ENCODE measurements around the gene RHBDF1.

The RHBDF1 gene

DNA sequence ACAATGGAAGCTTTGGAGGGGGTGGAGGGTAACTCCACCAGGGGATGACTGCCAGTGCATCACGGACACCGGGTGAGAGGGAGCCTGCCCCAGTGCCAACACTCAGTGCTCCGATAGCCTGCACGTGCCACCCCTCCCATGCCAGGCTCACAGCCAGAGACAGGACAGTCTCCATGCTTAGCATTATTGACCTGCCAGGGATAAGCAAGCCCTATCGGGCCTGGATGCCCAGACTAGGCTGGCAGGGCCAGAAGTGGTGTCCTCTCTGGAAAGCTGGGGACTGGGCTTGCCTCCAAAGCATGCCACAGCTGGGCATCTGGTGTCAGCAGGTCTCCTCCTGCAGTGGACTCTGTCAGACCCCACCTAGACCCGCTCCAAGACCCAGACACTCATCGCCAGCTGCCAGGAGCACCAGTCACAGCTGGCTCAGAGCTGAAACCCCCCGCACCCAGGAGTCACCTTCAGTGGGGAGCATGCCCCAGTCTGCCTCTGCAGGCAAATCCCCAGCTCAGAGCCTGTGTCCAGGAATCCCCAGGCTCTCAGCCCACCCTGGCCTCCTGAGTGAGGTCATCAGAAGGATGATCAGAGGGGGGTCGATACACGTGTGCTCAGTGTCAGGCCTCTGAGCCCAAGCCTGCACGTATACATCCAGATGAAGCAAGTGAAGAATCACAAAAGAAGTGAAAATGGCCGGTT is 1.8 kb upstream of the RHBDF1 start:
- H3K4me3 Mint-ChIP-seq = no peak overlapping the region
- peaks cover 40% of the 10 kb centered on the region for H3K27me3 Mint-ChIP-seq (ENCODE audit: low read depth)
- H3K27ac Mint-ChIP-seq = no peak overlapping the region
- no peaks in the 10 kb centered on the region for H3K9me3 Mint-ChIP-seq
- DNase-seq (ENCODE audit: low spot score) = no peak
- H3K4me1 Mint-ChIP-seq (ENCODE audit: low read depth) = peaks cover 19% of the 10 kb centered on the region
- H3K36me3 Mint-ChIP-seq (ENCODE audit: low read depth) = no peaks in the 10 kb centered on the region

DNA sequence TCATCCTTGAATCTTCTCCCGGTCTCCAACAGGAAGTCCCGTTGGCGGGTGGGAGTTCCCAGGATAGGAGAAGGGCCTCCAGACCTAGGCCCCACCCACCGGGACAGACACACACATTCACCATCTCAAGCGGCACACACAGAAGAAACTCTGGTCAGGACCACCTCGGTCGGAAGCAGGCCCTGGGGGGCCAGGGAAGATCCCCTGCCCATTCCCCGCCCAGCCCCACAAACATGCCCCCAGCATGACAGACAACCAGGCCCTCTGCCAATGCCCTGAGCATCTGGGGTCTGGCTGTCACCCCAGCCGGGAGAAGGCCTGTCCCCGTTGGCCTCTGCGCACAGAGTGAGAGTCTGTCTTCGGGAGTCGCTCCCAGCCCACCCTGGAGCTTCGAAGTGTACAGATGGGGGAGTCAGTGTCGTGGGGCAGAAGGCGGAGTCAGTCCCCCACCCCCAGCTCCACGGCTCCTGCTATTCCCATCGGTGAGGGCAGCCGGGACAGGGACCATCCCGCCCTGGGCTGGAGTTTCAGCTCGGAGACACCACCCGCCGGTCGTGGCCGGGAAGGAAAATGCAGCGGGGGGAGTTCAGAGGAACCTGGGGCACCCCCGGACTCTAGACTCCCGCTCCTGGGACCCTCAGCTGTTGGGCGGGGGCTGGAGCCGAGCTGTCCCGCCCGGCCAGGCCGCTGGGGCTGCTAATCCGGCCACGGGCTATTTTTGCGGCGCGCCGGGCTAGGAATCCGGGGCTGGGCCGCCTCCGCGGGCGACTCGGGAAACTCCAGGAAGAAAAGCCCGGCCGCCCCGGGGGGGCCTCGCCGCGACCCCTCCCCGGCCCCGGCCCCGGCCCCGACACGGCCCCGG is 660 bp downstream of the RHBDF1 start:
- Mint-ChIP-seq H3K27ac (no peak overlapping the region), H3K4me3 (no peak overlapping the region), H3K9me3 (no peaks in the 10 kb centered on the region), H3K4me1 (ENCODE audit: low read depth) (peaks cover 11% of the 10 kb centered on the region), H3K36me3 (ENCODE audit: low read depth) (no peaks in the 10 kb centered on the region), H3K27me3 (ENCODE audit: low read depth) (peaks cover 43% of the 10 kb centered on the region)
- DNase-seq (ENCODE audit: low spot score) = no peak

DNA sequence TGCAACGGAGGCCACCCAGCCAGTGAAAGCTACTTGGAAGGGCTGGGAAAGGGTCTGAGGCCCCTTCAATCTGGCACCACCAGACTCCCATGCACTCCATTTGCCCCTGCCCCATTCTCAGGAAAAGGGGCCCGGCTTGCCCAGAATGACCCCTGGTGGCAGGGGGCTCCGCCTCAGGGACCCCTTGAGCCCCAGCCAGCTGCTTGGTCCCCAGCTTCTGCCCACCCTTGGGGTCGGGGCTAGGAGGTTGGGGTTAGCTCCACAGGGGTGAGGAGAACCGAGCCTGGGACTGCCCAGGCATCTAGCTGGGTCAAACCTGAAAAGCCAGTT is 1.3 kb downstream of the RHBDF1 start:
- H3K27me3 Mint-ChIP-seq (ENCODE audit: low read depth) = peaks cover 43% of the 10 kb centered on the region
- no peak overlapping the region for H3K4me3 Mint-ChIP-seq
- H3K27ac Mint-ChIP-seq = no peak overlapping the region
- peaks cover 5% of the 10 kb centered on the region for H3K4me1 Mint-ChIP-seq (ENCODE audit: low read depth)
- H3K9me3 Mint-ChIP-seq = no peaks in the 10 kb centered on the region
- no peak for DNase-seq (ENCODE audit: low spot score)
- no peaks in the 10 kb centered on the region for H3K36me3 Mint-ChIP-seq (ENCODE audit: low read depth)

DNA sequence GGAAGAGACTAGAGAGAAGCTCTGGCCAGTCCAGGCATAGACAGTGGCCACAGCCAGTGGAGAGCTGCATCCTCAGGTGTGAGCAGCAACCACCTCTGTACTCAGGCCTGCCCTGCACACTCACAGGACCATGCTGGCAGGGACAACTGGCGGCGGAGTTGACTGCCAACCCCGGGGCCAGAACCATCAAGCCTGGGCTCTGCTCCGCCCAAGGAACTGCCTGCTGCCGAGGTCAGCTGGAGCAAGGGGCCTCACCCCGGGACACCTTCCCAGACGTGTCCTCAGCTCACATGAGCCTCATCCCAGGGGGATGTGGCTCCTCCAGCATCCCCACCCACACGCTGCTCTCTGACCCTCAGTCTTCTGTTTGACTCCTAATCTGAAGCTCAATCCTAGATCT is 3.2 kb downstream of the RHBDF1 start:
- H3K4me3 Mint-ChIP-seq = no peak overlapping the region
- no peak overlapping the region for H3K27ac Mint-ChIP-seq
- no peaks in the 10 kb centered on the region for H3K9me3 Mint-ChIP-seq
- peaks cover 8% of the 10 kb centered on the region for H3K4me1 Mint-ChIP-seq (ENCODE audit: low read depth)
- no peaks in the 10 kb centered on the region for H3K36me3 Mint-ChIP-seq (ENCODE audit: low read depth)
- DNase-seq (ENCODE audit: low spot score) = no peak
- peaks cover 40% of the 10 kb centered on the region for H3K27me3 Mint-ChIP-seq (ENCODE audit: low read depth)

DNA sequence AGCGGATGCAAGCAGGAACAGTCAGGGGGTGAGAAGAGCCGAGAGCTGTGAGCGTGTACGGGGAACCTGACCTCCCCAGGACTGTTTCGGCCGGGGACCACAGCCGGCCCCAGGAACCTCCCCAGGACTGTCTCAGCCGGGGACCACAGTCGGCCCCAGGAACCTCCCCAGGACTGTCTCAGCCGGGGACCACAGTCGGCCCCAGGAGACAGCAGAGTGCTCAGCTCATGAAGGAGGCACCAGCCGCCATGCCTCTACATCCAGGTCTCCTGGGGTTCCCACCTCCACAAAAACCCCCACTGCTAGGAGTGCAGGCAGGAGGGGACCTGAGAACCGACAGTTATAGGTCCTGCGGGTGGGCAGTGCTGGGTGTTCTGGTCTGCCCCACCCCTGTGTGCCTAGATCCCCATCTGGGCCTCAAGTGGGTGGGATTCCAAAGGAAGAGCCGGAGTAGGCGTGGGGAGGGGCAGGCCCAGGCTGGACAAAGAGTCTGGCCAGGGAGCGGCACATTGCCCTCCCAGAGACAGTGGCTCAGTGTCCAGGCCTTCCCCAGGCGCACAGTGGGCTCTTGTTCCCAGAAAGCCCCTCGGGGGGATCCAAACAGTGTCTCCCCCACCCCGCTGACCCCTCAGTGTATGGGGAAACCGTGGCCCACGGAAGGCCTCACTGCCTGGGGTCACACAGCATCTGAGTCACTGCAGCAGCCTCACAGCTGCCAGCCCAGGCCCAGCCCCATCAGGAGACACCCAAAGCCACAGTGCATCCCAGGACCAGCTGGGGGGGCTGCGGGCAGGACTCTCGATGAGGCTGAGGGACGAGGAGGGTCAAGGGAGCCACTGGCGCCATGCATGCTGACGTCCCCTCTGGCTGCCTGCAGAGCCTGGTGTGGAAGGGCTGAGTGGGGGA is 4.3 kb downstream of the RHBDF1 start:
- H3K9me3 Mint-ChIP-seq = no peaks in the 10 kb centered on the region
- peaks cover 30% of the 10 kb centered on the region for H3K27me3 Mint-ChIP-seq (ENCODE audit: low read depth)
- no peaks in the 10 kb centered on the region for H3K36me3 Mint-ChIP-seq (ENCODE audit: low read depth)
- H3K4me1 Mint-ChIP-seq (ENCODE audit: low read depth) = peaks cover 8% of the 10 kb centered on the region
- no peak for DNase-seq (ENCODE audit: low spot score)
- H3K4me3 Mint-ChIP-seq = no peak overlapping the region
- H3K27ac Mint-ChIP-seq = no peak overlapping the region

DNA sequence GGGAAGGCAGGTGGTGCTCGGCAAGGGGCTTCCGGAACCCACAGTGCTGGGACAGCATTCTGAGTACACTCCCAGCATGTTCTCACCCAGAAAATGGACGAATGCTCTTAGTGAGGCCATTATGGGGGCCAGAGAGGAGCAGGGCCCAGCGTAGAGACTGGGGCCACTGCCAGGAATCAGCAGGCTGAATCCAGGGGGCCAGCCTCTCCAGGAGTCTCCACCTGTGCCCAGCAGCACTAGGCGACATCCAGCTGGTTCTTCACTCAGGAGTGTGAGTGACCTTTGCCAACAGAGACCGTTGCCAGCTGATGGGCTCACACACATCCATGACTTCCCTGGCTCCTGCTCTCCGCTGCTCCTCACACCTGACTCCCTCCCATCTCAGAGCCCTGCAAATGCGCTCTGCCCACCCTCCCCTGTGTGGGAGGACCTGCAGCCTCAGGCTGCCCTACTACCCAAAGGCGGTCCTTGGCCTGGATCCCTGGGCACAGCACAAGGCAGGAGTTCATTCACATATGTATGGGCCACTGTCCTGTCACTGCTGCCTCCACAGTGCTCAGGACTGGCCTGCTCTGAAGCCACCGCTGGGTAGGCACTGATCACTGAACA is 5.1 kb downstream of the RHBDF1 start:
- Mint-ChIP-seq H3K4me3 (no peak overlapping the region), H3K9me3 (no peaks in the 10 kb centered on the region), H3K36me3 (ENCODE audit: low read depth) (no peaks in the 10 kb centered on the region), H3K4me1 (ENCODE audit: low read depth) (peaks cover 5% of the 10 kb centered on the region), H3K27me3 (ENCODE audit: low read depth) (peaks cover 26% of the 10 kb centered on the region), H3K27ac (no peak overlapping the region)
- DNase-seq (ENCODE audit: low spot score) = no peak

DNA sequence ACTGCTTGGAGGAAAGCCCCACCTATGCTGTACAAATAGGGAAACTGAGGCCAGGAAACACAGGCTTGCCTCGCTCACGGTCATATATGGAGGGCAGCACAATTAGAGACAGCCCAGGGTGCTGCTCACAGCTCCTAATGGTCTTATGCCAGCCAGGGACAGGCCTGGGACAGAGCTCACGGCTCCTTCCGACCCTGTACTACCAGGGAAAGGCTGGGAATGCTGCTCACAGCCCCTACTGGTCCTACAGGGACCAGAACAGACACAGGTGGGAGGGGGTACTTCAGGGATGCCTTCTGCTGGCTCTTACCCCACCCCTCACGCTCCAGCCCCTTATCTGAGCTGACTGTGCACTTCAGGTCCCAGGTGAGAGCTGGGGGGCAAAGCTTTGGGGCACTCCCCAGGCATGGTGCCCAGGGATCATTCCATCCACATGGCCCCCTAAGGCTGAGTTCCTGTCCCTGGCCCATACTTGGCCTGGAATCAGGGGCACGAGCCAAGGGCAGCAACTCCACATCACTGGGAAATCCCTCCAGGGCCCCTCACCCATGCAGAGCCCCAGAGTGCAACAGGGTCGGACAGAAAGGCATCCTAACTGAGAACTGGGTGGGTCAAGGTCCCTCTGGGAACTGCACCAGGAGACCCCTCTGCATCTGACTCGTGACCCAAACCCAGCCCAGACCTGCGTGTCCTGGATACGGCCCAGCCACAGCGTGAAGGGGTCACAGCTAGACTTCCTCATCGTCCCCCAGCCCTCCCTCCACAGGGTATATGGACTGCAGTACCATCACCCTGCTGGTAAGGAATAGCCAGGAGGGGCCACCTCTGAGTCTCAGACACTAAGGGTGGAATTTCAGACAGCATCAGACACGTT is 5.9 kb downstream of the RHBDF1 start:
- H3K4me1 Mint-ChIP-seq (ENCODE audit: low read depth) = peaks cover 5% of the 10 kb centered on the region
- H3K9me3 Mint-ChIP-seq = no peaks in the 10 kb centered on the region
- H3K27me3 Mint-ChIP-seq (ENCODE audit: low read depth) = peaks cover 24% of the 10 kb centered on the region
- no peak overlapping the region for H3K27ac Mint-ChIP-seq
- H3K4me3 Mint-ChIP-seq = no peak overlapping the region
- no peaks in the 10 kb centered on the region for H3K36me3 Mint-ChIP-seq (ENCODE audit: low read depth)
- DNase-seq (ENCODE audit: low spot score) = no peak

DNA sequence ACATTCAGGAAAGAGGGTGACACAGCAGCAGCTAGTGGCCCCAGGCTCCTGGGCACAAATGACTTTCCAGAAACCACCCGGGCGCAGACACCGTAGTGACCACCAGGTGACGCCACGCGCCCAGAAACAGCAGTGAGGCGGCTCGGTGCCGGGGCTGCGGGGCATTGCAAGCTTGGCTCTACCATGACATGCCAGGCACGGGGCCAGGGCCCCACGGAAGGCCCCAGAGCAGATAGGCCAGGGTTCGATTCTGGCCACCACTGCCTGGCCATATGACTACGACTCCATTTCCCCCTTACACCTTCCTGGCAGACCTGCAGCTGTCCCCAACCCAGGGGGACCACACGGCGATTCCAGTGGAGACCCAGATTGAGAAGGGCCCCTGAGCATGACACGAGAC is 6.7 kb downstream of the RHBDF1 start:
- Mint-ChIP-seq H3K27me3 (ENCODE audit: low read depth) (peaks cover 19% of the 10 kb centered on the region), H3K27ac (no peak overlapping the region), H3K4me1 (ENCODE audit: low read depth) (peaks cover 5% of the 10 kb centered on the region), H3K36me3 (ENCODE audit: low read depth) (no peaks in the 10 kb centered on the region), H3K9me3 (no peaks in the 10 kb centered on the region), H3K4me3 (no peak overlapping the region)
- peak; percentile 82 for DNase-seq (ENCODE audit: low spot score)

DNA sequence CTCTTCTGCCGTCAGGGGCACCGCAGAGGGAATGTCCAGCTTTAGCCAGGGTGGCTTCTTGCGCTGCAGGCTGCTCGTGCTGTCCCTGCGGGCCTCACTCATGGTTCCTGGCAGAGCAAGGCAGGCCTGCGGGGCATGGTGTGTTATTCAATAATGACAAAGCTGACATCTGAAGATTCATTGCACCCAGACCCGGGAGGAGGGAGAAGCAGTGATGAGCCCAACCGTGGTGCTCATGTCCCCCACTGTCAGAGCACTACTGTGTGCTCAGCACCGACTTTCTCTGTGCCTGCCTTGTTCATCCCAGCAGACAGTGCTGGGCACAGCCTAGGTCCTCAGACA is 7.5 kb downstream of the RHBDF1 start:
- H3K36me3 Mint-ChIP-seq (ENCODE audit: low read depth) = no peaks in the 10 kb centered on the region
- peaks cover 5% of the 10 kb centered on the region for H3K4me1 Mint-ChIP-seq (ENCODE audit: low read depth)
- DNase-seq (ENCODE audit: low spot score) = no peak
- no peak overlapping the region for H3K27ac Mint-ChIP-seq
- H3K27me3 Mint-ChIP-seq (ENCODE audit: low read depth) = peaks cover 11% of the 10 kb centered on the region
- no peaks in the 10 kb centered on the region for H3K9me3 Mint-ChIP-seq
- no peak overlapping the region for H3K4me3 Mint-ChIP-seq

DNA sequence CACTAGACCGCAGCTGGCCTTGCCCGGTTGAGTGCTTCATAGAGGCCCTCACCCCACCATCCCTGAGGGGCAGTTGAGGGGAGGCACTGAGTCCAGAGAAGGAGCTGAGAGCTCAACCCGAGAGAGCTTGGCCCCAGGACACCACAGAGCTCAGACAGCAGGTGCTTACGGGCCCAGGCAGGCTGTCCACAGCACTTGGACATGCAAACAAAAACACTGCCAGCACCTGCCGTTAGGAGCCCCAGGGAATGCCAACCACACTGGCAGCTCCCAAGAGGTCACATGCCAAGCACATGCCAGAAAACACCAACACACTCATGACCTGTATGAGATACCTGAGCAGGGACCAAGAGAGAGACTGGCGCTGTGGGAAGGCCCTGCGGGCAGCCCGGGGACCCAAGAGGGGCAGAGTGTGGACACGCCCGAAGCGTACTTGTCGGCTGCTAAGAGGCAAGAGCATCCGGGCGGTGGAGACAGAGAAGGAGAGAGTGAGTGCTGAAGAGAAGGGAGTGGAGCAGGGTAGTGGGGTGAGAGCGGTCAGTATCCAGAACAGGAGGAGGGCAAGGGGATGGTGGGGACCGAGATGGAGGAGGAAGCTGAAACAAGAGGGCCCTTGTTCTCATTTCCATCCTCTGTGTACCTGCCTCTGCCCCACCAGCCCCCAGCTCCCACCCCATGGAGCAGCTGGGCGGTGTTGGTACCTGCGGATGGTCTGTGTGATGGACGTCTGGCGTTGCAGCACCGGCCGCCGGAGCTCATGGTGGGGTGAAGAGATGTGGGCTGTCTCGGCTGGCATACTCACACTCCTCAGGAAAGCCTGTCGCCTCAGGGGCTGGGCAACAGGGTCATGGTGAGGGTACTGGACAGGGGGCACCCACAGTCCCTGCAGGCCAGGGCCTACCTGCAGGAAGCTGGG is 8.2 kb downstream of the RHBDF1 start:
- DNase-seq (ENCODE audit: low spot score) = no peak
- Mint-ChIP-seq H3K27ac (no peak overlapping the region), H3K4me1 (ENCODE audit: low read depth) (peaks cover 5% of the 10 kb centered on the region), H3K27me3 (ENCODE audit: low read depth) (peaks cover 8% of the 10 kb centered on the region), H3K36me3 (ENCODE audit: low read depth) (no peaks in the 10 kb centered on the region), H3K4me3 (no peak overlapping the region), H3K9me3 (no peaks in the 10 kb centered on the region)

DNA sequence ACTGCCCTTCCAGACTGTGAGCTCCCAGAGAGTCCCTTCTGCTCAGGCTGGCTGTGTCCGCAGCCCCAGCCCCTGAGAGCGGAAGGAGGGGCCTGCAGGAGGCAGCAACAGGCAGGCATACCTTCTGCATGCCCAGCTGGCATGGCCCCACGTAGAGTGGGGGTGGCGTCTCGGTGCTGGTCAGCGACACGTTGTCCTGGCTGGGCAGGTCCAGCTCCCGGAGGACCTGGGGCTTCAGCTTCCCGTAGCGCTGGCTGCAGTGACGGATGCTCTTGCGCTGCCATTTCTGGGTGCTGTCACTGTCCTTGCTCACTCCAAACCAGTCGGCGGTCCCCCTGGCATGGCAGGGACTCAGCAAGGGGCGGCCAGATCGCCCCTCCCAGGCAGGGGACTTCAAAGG is 9.0 kb downstream of the RHBDF1 start:
- no peaks in the 10 kb centered on the region for H3K36me3 Mint-ChIP-seq (ENCODE audit: low read depth)
- H3K4me3 Mint-ChIP-seq = no peak overlapping the region
- no peaks in the 10 kb centered on the region for H3K9me3 Mint-ChIP-seq
- peaks cover 5% of the 10 kb centered on the region for H3K4me1 Mint-ChIP-seq (ENCODE audit: low read depth)
- no peak for DNase-seq (ENCODE audit: low spot score)
- H3K27ac Mint-ChIP-seq = no peak overlapping the region
- peaks cover 8% of the 10 kb centered on the region for H3K27me3 Mint-ChIP-seq (ENCODE audit: low read depth)

DNA sequence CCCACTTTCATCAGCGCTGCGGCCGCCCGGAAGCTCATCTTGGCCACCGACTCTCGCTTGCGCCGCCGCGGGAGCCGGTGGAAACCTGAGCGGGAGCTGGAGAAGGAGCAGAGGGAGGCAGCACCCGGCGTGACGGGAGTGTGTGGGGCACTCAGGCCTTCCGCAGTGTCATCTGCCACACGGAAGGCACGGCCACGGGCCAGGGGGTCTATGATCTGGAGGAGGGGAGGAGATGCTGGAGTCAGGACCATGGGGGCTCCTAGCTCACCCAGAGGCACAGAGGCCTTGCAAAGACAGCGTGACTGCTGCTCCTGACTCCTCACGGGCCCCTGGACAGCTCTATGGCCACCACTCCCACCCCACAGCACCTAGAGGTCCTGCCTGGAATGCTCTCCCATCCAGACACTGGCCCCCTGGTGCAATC is 9.5 kb downstream of the RHBDF1 start:
- no peak overlapping the region for H3K27ac Mint-ChIP-seq
- H3K27me3 Mint-ChIP-seq (ENCODE audit: low read depth) = peaks cover 8% of the 10 kb centered on the region

More for the DNA sequence above, 9.5 kb downstream of the RHBDF1 start:
- Mint-ChIP-seq H3K4me3 (no peak overlapping the region), H3K4me1 (ENCODE audit: low read depth) (peaks cover 5% of the 10 kb centered on the region), H3K9me3 (no peaks in the 10 kb centered on the region), H3K36me3 (ENCODE audit: low read depth) (peaks cover 3% of the 10 kb centered on the region)
- DNase-seq (ENCODE audit: low spot score) = no peak
